HEK293 (cell line): ENCODE data around the gene TRAPPC10.
"Not testable (repeated sequence)": the region's sequence is repeated elsewhere in the genome, so short reads cannot be mapped to it uniquely, and the experiment has no call there.

ENCODE experiments used
- ZNF26 ChIP-seq: fragments of 450-650 bp; formaldehyde crosslinking; IDR thresholded peaks from 2 replicates; pipeline ENCODE4 v1.5.1; 2016; ENCODE audit warnings: missing biosample characterization, missing genetic modification characterization
- ZNF670 ChIP-seq: fragments of 450-650 bp; formaldehyde crosslinking; IDR thresholded peaks from 2 replicates; pipeline ENCODE4 v1.5.1; 2016; ENCODE audit warnings: missing biosample characterization, missing genetic modification characterization, low read depth
- ZNF747 ChIP-seq: fragments of 450-650 bp; formaldehyde crosslinking; IDR thresholded peaks from 2 replicates; pipeline ENCODE4 v1.5.1; 2016; ENCODE audit warnings: missing biosample characterization, missing genetic modification characterization
- TF ChIP-seq, protein P1 (sequence below): fragments of 450-650 bp; formaldehyde crosslinking; IDR thresholded peaks from 2 replicates; pipeline ENCODE4 v1.5.1; 2016; ENCODE audit warnings: missing biosample characterization, missing genetic modification characterization
- TF ChIP-seq, protein P2 (sequence below): IDR thresholded peaks from 2 replicates; pipeline ENCODE4 v1.6.1; 2011; ENCODE audit warnings: mild to moderate bottlenecking, low read depth, low read length, borderline replicate concordance

DNA sequence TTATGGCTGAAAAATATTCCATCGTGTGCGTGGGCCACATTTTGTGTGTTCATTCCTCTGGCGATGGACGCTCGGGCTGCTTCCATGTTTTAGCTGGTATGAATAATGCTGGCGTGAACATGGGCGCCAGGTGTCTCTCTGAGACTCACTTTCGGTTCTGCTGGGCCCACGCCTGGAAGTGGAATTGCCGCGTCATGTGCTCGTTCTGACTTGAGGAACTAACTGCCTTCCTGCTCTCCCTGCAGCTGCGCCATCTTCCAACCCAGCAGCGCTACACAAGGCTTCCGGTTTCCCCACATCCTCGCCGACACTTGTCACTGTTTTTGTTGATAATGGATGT lies 141.8 kb downstream of the TRAPPC10 start:
- TF ChIP-seq, protein P1, sequence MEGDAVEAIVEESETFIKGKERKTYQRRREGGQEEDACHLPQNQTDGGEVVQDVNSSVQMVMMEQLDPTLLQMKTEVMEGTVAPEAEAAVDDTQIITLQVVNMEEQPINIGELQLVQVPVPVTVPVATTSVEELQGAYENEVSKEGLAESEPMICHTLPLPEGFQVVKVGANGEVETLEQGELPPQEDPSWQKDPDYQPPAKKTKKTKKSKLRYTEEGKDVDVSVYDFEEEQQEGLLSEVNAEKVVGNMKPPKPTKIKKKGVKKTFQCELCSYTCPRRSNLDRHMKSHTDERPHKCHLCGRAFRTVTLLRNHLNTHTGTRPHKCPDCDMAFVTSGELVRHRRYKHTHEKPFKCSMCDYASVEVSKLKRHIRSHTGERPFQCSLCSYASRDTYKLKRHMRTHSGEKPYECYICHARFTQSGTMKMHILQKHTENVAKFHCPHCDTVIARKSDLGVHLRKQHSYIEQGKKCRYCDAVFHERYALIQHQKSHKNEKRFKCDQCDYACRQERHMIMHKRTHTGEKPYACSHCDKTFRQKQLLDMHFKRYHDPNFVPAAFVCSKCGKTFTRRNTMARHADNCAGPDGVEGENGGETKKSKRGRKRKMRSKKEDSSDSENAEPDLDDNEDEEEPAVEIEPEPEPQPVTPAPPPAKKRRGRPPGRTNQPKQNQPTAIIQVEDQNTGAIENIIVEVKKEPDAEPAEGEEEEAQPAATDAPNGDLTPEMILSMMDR (tag by site-specific recombination) = not testable (repeated sequence)
- TF ChIP-seq, protein P2, sequence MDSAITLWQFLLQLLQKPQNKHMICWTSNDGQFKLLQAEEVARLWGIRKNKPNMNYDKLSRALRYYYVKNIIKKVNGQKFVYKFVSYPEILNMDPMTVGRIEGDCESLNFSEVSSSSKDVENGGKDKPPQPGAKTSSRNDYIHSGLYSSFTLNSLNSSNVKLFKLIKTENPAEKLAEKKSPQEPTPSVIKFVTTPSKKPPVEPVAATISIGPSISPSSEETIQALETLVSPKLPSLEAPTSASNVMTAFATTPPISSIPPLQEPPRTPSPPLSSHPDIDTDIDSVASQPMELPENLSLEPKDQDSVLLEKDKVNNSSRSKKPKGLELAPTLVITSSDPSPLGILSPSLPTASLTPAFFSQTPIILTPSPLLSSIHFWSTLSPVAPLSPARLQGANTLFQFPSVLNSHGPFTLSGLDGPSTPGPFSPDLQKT = not testable (repeated sequence)
- TF ChIP-seq ZNF747, ZNF26, ZNF670 (tag by site-specific recombination): not testable (repeated sequence)
